GM12892 (cell line): Measurements from ENCODE around the gene PRSS23.
"Not testable (repeated sequence)": the region's sequence is repeated elsewhere in the genome, so short reads cannot be mapped to it uniquely, and the experiment has no call there.

Source experiments
- DNase-seq: peaks from one replicate; pipeline ENCODE4 v3.0.0; 2011; ENCODE audit not compliant: insufficient read length
- FAIRE-seq: peaks from 2 replicates; lab custom pipeline; 2011; peaks lifted over from hg19 to GRCh38; lab: Jason Lieb, UNC
- POLR2A ChIP-seq: IDR thresholded peaks from 2 replicates; pipeline ENCODE4 v1.6.1; 2011; ENCODE audit warnings: low read depth, low read length, control low read depth
- POLR2AphosphoS5 ChIP-seq: IDR thresholded peaks from 2 replicates; pipeline ENCODE4 v1.6.1; 2011; ENCODE audit warnings: low read depth, low read length, control low read depth
- TAF1 ChIP-seq: IDR thresholded peaks from 2 replicates; pipeline ENCODE4 v1.6.1; 2011; ENCODE audit warnings: low read depth, mild to moderate bottlenecking, control low read depth, low read length, borderline replicate concordance

The PRSS23 gene

GRCh38 chr11:86806903-86807302 is 6.6 kb downstream of the PRSS23 start:
- DNase-seq, result no peak
- no peak for FAIRE-seq
- no peak for TF ChIP-seq POLR2A
- TF ChIP-seq TAF1, result no peak
- TF ChIP-seq POLR2AphosphoS5, result no peak

DNA sequence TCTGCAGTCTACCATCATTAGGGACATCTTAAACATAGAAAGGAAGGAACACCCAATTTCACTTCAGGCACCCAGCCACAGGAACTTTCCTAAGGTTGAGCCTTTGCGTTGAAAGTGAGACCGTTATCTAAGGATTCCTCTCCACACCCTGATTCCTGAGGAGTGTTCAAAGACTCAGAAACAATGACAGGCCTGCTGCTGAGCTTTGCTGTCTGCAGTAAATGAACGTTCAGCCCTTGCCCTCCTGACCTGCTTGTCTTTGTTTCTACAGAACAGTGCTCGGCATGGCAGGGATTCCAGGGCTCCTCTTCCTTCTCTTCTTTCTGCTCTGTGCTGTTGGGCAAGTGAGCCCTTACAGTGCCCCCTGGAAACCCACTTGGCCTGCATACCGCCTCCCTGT is 7.0 kb downstream of the PRSS23 start:
- FAIRE-seq (no peak), DNase-seq (no peak)
- no peak for TF ChIP-seq POLR2A
- TF ChIP-seq TAF1, result no peak
- TF ChIP-seq POLR2AphosphoS5, result no peak

- TF ChIP-seq POLR2AphosphoS5, result no peak
- TF ChIP-seq TAF1, result no peak
- no peak for TF ChIP-seq POLR2A
- DNase-seq (no peak), FAIRE-seq (no peak)
These were observed 9.2 kb downstream of the PRSS23 start for GRCh38 chr11:86809561-86809960.

DNA sequence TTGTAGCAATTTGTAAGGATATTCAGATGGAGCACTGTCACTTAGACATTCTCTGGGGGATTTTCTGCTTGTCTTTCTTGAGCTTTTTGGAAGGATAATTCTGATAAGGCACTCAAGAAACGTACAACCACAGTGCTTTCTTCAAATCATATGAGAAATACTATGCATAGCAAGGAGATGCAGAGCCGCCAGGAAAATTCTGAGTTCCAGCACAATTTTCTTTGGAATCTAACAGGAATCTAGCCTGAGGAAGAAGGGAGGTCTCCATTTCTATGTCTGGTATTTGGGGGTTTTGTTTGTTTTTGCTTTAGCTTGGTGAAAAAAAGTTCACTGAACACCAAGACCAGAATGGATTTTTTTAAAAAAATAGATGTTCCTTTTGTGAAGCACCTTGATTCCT is 9.9 kb downstream of the PRSS23 start:
- TF ChIP-seq TAF1 (no peak), POLR2A (no peak), POLR2AphosphoS5 (no peak)
- FAIRE-seq, result no peak
- no peak for DNase-seq

GRCh38 chr11:86811637-86812321 is 11.4 kb downstream of the PRSS23 start:
- FAIRE-seq (no peak), DNase-seq (no peak)
- no peak for TF ChIP-seq POLR2AphosphoS5
- no peak for TF ChIP-seq POLR2A
- TF ChIP-seq TAF1, result no peak

DNA sequence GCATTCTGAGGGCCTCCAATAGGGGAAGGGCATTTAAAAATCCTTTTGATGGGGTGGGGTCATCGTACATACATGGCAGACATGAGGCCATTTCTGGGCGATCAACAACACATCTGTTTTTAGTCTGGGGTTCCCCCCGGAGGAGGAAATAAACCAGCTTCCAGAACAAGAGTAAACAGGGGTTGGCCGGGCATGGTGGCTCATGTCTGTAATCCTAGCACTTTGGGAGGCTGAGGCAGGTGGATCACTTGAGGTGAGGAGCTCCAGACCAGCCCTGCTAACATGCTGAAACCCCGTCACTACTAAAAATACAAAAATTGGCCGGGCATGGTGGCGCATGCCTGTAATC is 12.0 kb downstream of the PRSS23 start:
- FAIRE-seq (no peak), DNase-seq (no peak)
- TF ChIP-seq POLR2AphosphoS5, result no peak
- no peak for TF ChIP-seq POLR2A
- TF ChIP-seq TAF1, result no peak

DNA sequence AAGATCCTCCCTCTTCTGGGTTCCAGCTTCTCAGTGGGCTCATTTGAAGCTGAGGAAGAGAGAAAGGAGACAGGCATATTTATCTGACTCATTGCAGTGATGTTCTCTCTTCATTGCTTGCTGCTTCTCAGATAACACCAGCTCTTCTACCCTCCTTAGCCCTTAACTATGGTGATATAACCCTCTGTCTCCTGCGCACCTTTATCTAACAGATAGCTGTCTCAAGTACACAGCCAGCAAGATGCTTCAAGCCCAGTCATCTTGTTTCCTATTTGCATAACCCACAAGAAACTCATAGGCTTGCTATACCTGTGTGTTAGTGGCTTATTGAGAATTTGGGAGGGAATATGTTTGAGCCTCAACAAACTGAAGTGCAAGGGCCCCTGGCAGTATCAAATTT is 12.6 kb downstream of the PRSS23 start:
- no peak for DNase-seq
- peak; percentile 65 for FAIRE-seq
- TF ChIP-seq POLR2A (no peak), TAF1 (no peak), POLR2AphosphoS5 (no peak)

DNA sequence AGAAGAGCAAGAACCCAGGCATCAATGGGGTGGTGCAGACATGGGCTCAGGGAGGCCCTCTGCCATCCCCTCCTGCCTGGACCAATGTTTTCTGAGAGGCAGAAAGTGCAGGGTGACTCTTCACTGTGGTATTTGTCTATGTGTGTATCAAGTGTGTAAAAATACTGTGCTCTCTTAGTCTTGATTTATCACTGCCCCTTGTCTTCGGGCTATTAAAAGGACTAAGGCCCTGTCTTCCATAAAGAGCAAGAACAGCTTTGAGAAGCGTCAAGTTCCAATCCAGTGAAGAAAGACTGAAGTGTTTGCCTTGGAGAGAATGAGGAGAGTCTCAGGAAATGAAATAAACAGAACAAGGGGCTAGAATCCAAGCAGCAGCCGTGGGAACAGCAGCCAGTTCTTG is 14.4 kb downstream of the PRSS23 start:
- FAIRE-seq (no peak), DNase-seq (no peak)
- TF ChIP-seq POLR2A, result no peak
- no peak for TF ChIP-seq POLR2AphosphoS5
- no peak for TF ChIP-seq TAF1

DNA sequence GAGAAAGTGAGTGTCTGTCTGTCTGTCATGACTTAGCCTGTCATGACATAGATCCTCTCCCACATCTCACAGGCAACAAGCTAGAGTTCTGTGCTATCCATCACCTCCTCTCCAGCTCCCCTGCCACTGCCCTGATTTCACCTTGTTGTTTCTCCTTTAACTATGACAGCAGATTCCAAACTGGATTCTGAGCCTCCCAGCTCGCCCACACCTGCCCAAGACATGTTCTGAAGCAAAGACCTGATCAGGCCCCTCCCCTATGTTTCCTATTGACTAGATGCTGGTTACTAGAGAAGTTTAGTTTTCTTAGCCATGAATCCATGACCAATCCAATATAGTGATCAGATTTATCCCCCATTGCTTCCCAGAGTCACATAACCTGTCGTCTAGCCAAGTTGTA is 15.4 kb downstream of the PRSS23 start:
- no peak for FAIRE-seq
- no peak for DNase-seq
- no peak for TF ChIP-seq TAF1
- TF ChIP-seq POLR2AphosphoS5, result no peak
- no peak for TF ChIP-seq POLR2A

- no peak for FAIRE-seq
- DNase-seq, result no peak
- TF ChIP-seq POLR2AphosphoS5, result no peak
- TF ChIP-seq TAF1, result no peak
- TF ChIP-seq POLR2A, result no peak
These were observed 15.9 kb downstream of the PRSS23 start for GRCh38 chr11:86816251-86816726.

DNA sequence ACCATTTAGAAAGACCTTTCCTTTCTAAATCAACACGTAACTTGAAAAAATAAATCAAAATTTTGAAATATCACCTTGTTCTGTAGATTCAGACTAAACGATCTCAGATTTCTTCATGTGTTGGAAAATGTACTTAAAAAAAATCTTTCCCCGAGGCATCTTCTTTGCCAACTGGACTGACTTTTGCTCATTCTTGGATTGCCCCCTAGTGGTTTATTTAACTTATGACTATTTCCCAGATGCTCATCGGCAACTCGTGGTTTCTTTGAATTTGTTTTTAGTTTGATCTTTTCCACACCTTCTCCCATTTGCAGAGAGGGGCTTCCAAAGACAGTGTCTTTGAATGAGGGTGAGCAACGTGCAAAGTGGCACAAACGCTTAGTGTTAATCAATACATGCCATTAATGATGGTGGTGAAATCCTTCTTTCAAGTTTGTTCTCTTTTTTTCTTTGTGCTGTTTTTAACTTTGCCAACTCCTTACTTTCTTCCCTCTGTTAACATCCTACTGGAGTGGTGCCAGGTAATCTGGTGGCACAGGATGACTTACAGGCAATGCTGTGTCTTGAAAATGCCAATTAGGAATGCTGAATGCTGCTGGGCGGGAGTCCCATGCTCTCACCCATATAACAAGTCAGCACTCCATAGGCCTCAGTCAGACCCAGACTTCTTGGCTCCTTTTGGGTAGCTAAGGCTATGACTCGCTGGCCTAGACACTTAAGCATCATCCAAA is 18.3 kb downstream of the PRSS23 start:
- DNase-seq (no peak), FAIRE-seq (peak; percentile 87)
- TF ChIP-seq POLR2A, result no peak
- TF ChIP-seq TAF1, result no peak
- TF ChIP-seq POLR2AphosphoS5, result no peak

DNA sequence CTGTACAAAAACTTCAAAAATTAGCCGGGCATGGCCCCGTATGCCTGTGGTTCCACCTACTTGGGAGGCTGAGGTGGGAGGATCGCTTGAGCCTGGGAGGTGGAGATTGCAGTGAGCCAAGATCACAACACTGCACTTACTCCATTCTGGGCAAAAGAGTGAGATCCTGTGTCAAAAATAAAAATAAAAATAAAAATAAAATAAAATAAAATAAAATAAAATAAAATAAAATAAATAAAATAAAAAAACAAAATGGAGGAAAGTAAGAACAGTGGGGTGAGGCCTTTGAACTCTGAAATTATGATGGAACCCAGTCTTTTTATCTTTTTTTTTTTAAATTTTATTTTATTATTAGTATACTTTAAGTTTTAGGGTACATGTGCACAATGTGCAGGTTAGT is 23.8 kb downstream of the PRSS23 start:
- FAIRE-seq, result not testable (repeated sequence)

DNA sequence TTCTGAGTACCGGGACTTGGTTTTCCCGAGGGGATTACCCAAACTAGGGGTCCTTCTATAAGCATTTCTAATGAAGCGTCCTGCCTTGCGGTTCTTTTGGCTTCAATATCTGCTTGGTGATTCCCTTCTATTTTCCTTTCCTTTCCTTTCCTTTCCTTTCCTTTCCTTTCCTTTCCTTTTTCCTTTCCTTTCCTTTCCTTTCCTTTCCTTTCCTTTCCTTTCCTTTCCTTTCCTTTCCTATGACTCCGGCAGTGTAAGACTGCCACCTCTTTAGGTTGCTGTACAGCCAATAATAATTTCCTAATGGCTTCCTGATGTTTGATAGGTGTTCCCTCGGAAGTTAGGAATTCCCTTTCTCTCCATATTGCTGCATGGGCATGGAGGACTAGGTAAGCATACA is 34.0 kb downstream of the PRSS23 start:
- not testable (repeated sequence) for DNase-seq, FAIRE-seq

More for the DNA sequence above, 23.8 kb downstream of the PRSS23 start:
- not testable (repeated sequence) for DNase-seq

GRCh38 chr11:86844762-86845508 is 44.6 kb downstream of the PRSS23 start:
- not testable (repeated sequence) for DNase-seq, FAIRE-seq
